Measurements from ENCODE around the gene SMOC2.

SMOC2 gene

GRCh38 chr6:168581706-168582105, 140.7 kb downstream of the SMOC2 start:
- DNase-seq (ENCODE audit: extremely low read depth, low read depth): no peak

DNA sequence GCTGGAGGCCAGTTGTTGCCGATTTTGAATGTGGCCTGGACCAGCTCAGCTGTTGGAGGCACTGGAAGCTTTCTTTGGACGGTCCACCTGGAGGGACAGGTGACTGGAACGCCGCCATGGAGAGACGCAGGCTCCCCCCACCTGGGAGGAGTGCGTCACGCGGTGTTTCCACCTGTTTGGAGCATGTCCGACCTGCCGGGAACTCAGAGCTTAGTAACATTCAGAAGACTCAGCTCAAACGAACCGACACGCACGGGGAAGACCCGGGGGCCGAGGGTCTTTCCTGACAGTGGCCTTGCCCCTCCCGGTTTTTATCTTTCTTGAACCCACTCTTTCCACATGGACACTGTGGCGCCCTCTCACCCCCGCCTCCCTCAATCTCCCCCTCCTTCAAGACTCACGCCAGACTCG, 141.6 kb downstream of the SMOC2 start:
- no peak for DNase-seq (ENCODE audit: extremely low read depth, low read depth)
- TF ChIP-seq, protein P1, sequence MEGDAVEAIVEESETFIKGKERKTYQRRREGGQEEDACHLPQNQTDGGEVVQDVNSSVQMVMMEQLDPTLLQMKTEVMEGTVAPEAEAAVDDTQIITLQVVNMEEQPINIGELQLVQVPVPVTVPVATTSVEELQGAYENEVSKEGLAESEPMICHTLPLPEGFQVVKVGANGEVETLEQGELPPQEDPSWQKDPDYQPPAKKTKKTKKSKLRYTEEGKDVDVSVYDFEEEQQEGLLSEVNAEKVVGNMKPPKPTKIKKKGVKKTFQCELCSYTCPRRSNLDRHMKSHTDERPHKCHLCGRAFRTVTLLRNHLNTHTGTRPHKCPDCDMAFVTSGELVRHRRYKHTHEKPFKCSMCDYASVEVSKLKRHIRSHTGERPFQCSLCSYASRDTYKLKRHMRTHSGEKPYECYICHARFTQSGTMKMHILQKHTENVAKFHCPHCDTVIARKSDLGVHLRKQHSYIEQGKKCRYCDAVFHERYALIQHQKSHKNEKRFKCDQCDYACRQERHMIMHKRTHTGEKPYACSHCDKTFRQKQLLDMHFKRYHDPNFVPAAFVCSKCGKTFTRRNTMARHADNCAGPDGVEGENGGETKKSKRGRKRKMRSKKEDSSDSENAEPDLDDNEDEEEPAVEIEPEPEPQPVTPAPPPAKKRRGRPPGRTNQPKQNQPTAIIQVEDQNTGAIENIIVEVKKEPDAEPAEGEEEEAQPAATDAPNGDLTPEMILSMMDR (IDR thresholded peaks at IDR 0.05; ENCODE audit: low read depth, low read length): no peak

More at GRCh38 chr6:168581706-168582105, 140.7 kb downstream of the SMOC2 start:
- TF ChIP-seq, protein P1 (IDR thresholded peaks at IDR 0.05; ENCODE audit: low read depth, low read length): no peak

- DNase-seq (ENCODE audit: extremely low read depth, low read depth): no peak
- TF ChIP-seq, protein P1 (IDR thresholded peaks at IDR 0.05; ENCODE audit: low read depth, low read length): no peak
Measured at GRCh38 chr6:168583126-168583525, 142.1 kb downstream of the SMOC2 start.

- TF ChIP-seq, protein P1 (IDR thresholded peaks at IDR 0.05; ENCODE audit: low read depth, low read length): no peak
- no peak for DNase-seq (ENCODE audit: extremely low read depth, low read depth)
Measured at GRCh38 chr6:168583821-168584220, 142.8 kb downstream of the SMOC2 start.

DNA sequence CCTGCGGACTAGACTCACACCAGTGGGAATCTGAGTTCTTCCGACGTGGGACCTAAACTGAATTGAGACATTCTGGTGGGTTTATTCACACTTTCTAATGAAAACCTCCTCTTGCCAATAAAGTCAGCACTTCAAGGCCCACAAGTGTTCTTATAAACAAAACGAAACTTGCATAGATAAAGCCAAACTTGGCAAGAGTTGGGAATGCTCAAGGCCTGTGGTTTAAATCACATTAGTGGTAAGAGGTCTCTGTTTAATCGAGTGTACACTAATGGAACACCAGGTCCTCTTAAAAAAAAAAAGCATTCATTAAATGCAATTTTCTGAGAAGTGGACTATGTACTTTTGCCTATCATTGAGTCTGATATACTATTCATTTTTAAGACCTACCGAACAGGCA, 143.3 kb downstream of the SMOC2 start:
- no peak for DNase-seq (ENCODE audit: extremely low read depth, low read depth)
- TF ChIP-seq, protein P1 (IDR thresholded peaks at IDR 0.05; ENCODE audit: low read depth, low read length): no peak

DNA sequence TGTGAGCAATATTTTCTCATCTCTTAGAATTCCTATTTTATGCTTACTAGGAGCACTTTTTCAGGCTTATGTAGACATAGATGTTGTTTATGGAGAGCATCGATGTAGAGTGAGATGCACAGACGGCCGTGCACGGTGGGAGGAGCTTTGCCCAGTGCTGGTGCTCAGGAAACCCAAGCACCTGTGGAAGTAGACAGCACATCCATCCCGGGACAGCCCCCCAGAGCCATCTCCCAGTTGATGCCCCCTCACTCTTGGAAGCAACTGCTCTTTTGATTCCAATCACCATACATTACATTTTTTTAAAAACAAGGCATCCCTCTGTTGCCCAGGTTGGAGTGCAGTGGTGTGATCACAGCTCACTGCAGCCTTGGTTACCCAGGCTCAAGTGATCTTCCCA, 143.7 kb downstream of the SMOC2 start:
- DNase-seq (ENCODE audit: extremely low read depth, low read depth): no peak
- TF ChIP-seq, protein P1 (IDR thresholded peaks at IDR 0.05; ENCODE audit: low read depth, low read length): no peak

DNA sequence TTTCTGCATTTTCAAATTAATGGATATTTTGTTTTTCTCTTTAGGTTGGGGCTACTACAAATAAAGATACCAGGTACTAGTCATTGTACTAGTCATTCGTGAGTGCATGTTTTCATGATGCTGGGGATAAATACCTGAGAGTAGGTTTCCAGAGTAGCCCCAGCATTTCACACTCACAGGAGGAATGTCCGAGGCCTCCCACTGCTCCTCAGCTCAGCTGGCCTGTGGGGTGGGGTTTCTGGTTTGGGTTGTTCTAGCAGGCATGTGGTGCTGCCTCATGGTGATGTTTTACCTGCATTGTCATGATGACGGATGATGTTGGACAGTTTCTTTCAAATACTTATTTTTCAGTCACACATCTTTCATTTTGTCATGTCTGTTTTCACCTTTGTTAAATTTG, 144.5 kb downstream of the SMOC2 start:
- TF ChIP-seq, protein P1 (IDR thresholded peaks at IDR 0.05; ENCODE audit: low read depth, low read length): no peak

More for the DNA sequence above, 144.5 kb downstream of the SMOC2 start:
- DNase-seq (ENCODE audit: extremely low read depth, low read depth): no peak

All from AG09319 (cell line).